Measurements from ENCODE around the gene PAPPA. TPM values are rescaled to one million over a fixed set of nuclear protein-coding genes. Genes with fewer than 3 reads are reported as not detected.

The PAPPA gene
- total RNA-seq, 2 donors from 2014 or later = not detected

GRCh38 chr9:116142706-116143492 is 10.7 kb upstream of the PAPPA start:
- Mint-ChIP-seq H3K4me1 (ENCODE audit: low read depth) (no peaks in the 10 kb centered on the region), H3K27ac (no peak overlapping the region), H3K27me3 (ENCODE audit: low read depth) (no peaks in the 10 kb centered on the region), H3K36me3 (ENCODE audit: insufficient read depth in 2 of 2) (no peaks in the 10 kb centered on the region), H3K9me3 (peaks cover 2 to 3% of the 10 kb centered on the region in 2 donors), H3K4me3 (no peak overlapping the region)
- DNase-seq = no peak
- no peak for ATAC-seq (replicated peaks in 1 of 2)

- Mint-ChIP-seq H3K9me3 (peaks cover 2 to 3% of the 10 kb centered on the region in 2 donors), H3K27ac (no peak overlapping the region), H3K4me3 (no peak overlapping the region), H3K27me3 (ENCODE audit: low read depth) (no peaks in the 10 kb centered on the region), H3K4me1 (ENCODE audit: low read depth) (no peaks in the 10 kb centered on the region), H3K36me3 (ENCODE audit: insufficient read depth in 2 of 2) (no peaks in the 10 kb centered on the region)
- DNase-seq = no peak
- no peak for ATAC-seq (replicated peaks in 1 of 2)
Observed at GRCh38 chr9:116144038-116144437, 9.6 kb upstream of the PAPPA start.

- Mint-ChIP-seq H3K27ac (no peak overlapping the region), H3K27me3 (ENCODE audit: low read depth) (no peaks in the 10 kb centered on the region), H3K36me3 (ENCODE audit: insufficient read depth in 2 of 2) (no peaks in the 10 kb centered on the region), H3K4me3 (no peak overlapping the region), H3K9me3 (peaks cover 0 to 3% of the 10 kb centered on the region in 2 donors), H3K4me1 (ENCODE audit: low read depth) (no peaks in the 10 kb centered on the region)
- ATAC-seq (replicated peaks in 1 of 2) (no peak), DNase-seq (no peak)
Observed at GRCh38 chr9:116144555-116144954, 9.0 kb upstream of the PAPPA start.

GRCh38 chr9:116145036-116145435 is 8.6 kb upstream of the PAPPA start:
- Mint-ChIP-seq H3K27ac (no peak overlapping the region), H3K9me3 (peaks cover 0 to 3% of the 10 kb centered on the region in 2 donors), H3K4me3 (no peak overlapping the region), H3K27me3 (ENCODE audit: low read depth) (no peaks in the 10 kb centered on the region), H3K36me3 (ENCODE audit: insufficient read depth in 2 of 2) (no peaks in the 10 kb centered on the region), H3K4me1 (ENCODE audit: low read depth) (no peaks in the 10 kb centered on the region)
- DNase-seq (no peak), ATAC-seq (replicated peaks in 1 of 2) (no peak)

- DNase-seq (no peak), ATAC-seq (replicated peaks in 1 of 2) (no peak)
- H3K36me3 Mint-ChIP-seq (ENCODE audit: insufficient read depth in 2 of 2) = peaks cover 0 to 2% of the 10 kb centered on the region in 2 donors
- H3K27me3 Mint-ChIP-seq (ENCODE audit: low read depth) = peaks cover 19% of the 10 kb centered on the region
- H3K4me1 Mint-ChIP-seq (ENCODE audit: low read depth) = no peaks in the 10 kb centered on the region
- no peak overlapping the region for H3K27ac Mint-ChIP-seq
- no peak overlapping the region for H3K4me3 Mint-ChIP-seq
- H3K9me3 Mint-ChIP-seq = no peaks in the 10 kb centered on the region
Observed at GRCh38 chr9:116147821-116148220, 5.8 kb upstream of the PAPPA start.

- Mint-ChIP-seq H3K27ac (no peak overlapping the region), H3K4me1 (ENCODE audit: low read depth) (peaks cover 8% of the 10 kb centered on the region), H3K4me3 (no peak overlapping the region), H3K27me3 (ENCODE audit: low read depth) (peaks cover 32% of the 10 kb centered on the region), H3K9me3 (no peaks in the 10 kb centered on the region), H3K36me3 (ENCODE audit: insufficient read depth in 2 of 2) (peaks cover 0 to 2% of the 10 kb centered on the region in 2 donors)
- DNase-seq = peak in 1 of 2 donors; percentile 14
- no peak for ATAC-seq (replicated peaks in 1 of 2)
Observed at GRCh38 chr9:116149844-116150243, 3.7 kb upstream of the PAPPA start.

GRCh38 chr9:116151199-116151598 is 2.4 kb upstream of the PAPPA start:
- no peak overlapping the region for H3K4me3 Mint-ChIP-seq
- peaks cover 18% of the 10 kb centered on the region for H3K4me1 Mint-ChIP-seq (ENCODE audit: low read depth)
- H3K27me3 Mint-ChIP-seq (ENCODE audit: low read depth) = peaks cover 45% of the 10 kb centered on the region
- H3K36me3 Mint-ChIP-seq (ENCODE audit: insufficient read depth in 2 of 2) = peaks cover 0 to 4% of the 10 kb centered on the region in 2 donors
- ATAC-seq (replicated peaks in 1 of 2) (no peak), DNase-seq (no peak)
- H3K27ac Mint-ChIP-seq = no peak overlapping the region
- H3K9me3 Mint-ChIP-seq = no peaks in the 10 kb centered on the region

- Mint-ChIP-seq H3K27ac (no peak overlapping the region), H3K4me3 (no peak overlapping the region), H3K4me1 (ENCODE audit: low read depth) (peaks cover 18% of the 10 kb centered on the region), H3K27me3 (ENCODE audit: low read depth) (peaks cover 53% of the 10 kb centered on the region), H3K9me3 (no peaks in the 10 kb centered on the region), H3K36me3 (ENCODE audit: insufficient read depth in 2 of 2) (peaks cover 0 to 4% of the 10 kb centered on the region in 2 donors)
- ATAC-seq (replicated peaks in 1 of 2) (no peak), DNase-seq (no peak)
Observed at GRCh38 chr9:116151966-116152381, 1.6 kb upstream of the PAPPA start.

GRCh38 chr9:116152390-116152789 is 1.2 kb upstream of the PAPPA start:
- peaks cover 18% of the 10 kb centered on the region for H3K4me1 Mint-ChIP-seq (ENCODE audit: low read depth)
- peaks cover 57% of the 10 kb centered on the region for H3K27me3 Mint-ChIP-seq (ENCODE audit: low read depth)
- no peak overlapping the region for H3K27ac Mint-ChIP-seq
- no peak for DNase-seq
- ATAC-seq (replicated peaks in 1 of 2) = no peak
- H3K4me3 Mint-ChIP-seq = no peak overlapping the region
- no peaks in the 10 kb centered on the region for H3K9me3 Mint-ChIP-seq
- peaks cover 0 to 4% of the 10 kb centered on the region in 2 donors for H3K36me3 Mint-ChIP-seq (ENCODE audit: insufficient read depth in 2 of 2)

- ATAC-seq (replicated peaks in 1 of 2) = no peak
- no peak overlapping the region for H3K27ac Mint-ChIP-seq
Observed at GRCh38 chr9:116152941-116153764, 438 bp upstream of the PAPPA start.

GRCh38 chr9:116154334-116154975 is 864 bp downstream of the PAPPA start:
- Mint-ChIP-seq H3K36me3 (ENCODE audit: insufficient read depth in 2 of 2) (peaks cover 0 to 4% of the 10 kb centered on the region in 2 donors), H3K9me3 (no peaks in the 10 kb centered on the region), H3K4me1 (ENCODE audit: low read depth) (peaks cover 18% of the 10 kb centered on the region), H3K4me3 (no peak overlapping the region), H3K27ac (no peak overlapping the region), H3K27me3 (ENCODE audit: low read depth) (peaks cover 78% of the 10 kb centered on the region)
- no peak for DNase-seq
- ATAC-seq (replicated peaks in 1 of 2) = no peak

More at GRCh38 chr9:116152941-116153764, 438 bp upstream of the PAPPA start:
- Mint-ChIP-seq H3K4me3 (peak overlapping the region; percentile 20 to 79), H3K4me1 (ENCODE audit: low read depth) (peaks cover 18% of the 10 kb centered on the region), H3K27me3 (ENCODE audit: low read depth) (peaks cover 65% of the 10 kb centered on the region), H3K9me3 (no peaks in the 10 kb centered on the region), H3K36me3 (ENCODE audit: insufficient read depth in 2 of 2) (peaks cover 0 to 4% of the 10 kb centered on the region in 2 donors)
- DNase-seq = no peak

- Mint-ChIP-seq H3K27me3 (ENCODE audit: low read depth) (peaks cover 78% of the 10 kb centered on the region), H3K27ac (no peak overlapping the region), H3K9me3 (no peaks in the 10 kb centered on the region), H3K4me3 (no peak overlapping the region), H3K4me1 (ENCODE audit: low read depth) (peaks cover 18% of the 10 kb centered on the region), H3K36me3 (ENCODE audit: insufficient read depth in 2 of 2) (peaks cover 0 to 4% of the 10 kb centered on the region in 2 donors)
- DNase-seq (no peak), ATAC-seq (replicated peaks in 1 of 2) (no peak)
Observed at GRCh38 chr9:116154976-116155697, 1.5 kb downstream of the PAPPA start.

All from activated T-cell treated with anti-CD3 and anti-CD28 coated beads, Interleukin-2, amount 50 U/mL, for 72 hours (primary cell).